HG03196 (cell line): ENCODE measurements around the gene KCNAB3.

ENCODE experiments used
- ATAC-seq: cut with Tn5 transposase; IDR thresholded peaks from one replicate; pipeline ENCODE4 v1.9.1; 2021; ENCODE audit not compliant: unreplicated experiment

KCNAB3 gene

GRCh38 chr17:7881276-7882054 is 48.2 kb downstream of the KCNAB3 start:
- ATAC-seq, result no peak

- no peak for ATAC-seq
Observed at GRCh38 chr17:7880076-7880868, 49.4 kb downstream of the KCNAB3 start.

- no peak for ATAC-seq
Observed at GRCh38 chr17:7878234-7878633, 51.4 kb downstream of the KCNAB3 start.

GRCh38 chr17:7875804-7876370 is 53.8 kb downstream of the KCNAB3 start:
- ATAC-seq, result no peak

GRCh38 chr17:7873051-7873450 is 56.6 kb downstream of the KCNAB3 start:
- no peak for ATAC-seq
